GM19452 (cell line): ENCODE data around the gene TANGO6.

Source experiments
- ATAC-seq: cut with Tn5 transposase; IDR thresholded peaks from one replicate; pipeline ENCODE4 v1.9.1; 2021; ENCODE audit not compliant: unreplicated experiment

Gene TANGO6

DNA sequence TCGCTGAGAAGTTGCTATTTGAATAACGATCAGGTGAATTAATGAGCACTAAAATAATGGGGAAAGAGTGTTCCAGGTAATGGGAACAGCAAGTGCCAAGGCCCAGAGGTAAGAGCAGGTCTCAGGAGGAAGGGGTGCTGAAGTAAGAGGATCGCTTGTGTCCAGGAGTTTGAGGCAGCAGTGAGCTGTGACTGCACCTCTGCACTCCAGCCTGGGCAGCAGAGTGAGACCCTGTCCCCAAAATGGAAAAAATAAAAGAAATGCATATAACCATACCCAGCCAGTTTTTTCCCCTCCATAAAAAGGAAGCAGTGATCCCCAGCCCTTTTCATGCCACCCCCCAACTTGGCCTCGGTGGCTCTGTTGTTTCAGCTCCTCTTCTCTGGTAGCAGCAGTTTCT lies 245.4 kb downstream of the TANGO6 start:
- no peak for ATAC-seq

GRCh38 chr16:69089091-69089910 lies 246.0 kb downstream of the TANGO6 start:
- ATAC-seq = no peak

- ATAC-seq = no peak
These were observed 250.6 kb downstream of the TANGO6 start for GRCh38 chr16:69093974-69094373.

- ATAC-seq = no peak
These were observed 251.2 kb downstream of the TANGO6 start for GRCh38 chr16:69094501-69094900.

GRCh38 chr16:69095193-69095592 lies 251.9 kb downstream of the TANGO6 start:
- no peak for ATAC-seq

- ATAC-seq = no peak
These were observed 256.9 kb downstream of the TANGO6 start for GRCh38 chr16:69100071-69100691.

DNA sequence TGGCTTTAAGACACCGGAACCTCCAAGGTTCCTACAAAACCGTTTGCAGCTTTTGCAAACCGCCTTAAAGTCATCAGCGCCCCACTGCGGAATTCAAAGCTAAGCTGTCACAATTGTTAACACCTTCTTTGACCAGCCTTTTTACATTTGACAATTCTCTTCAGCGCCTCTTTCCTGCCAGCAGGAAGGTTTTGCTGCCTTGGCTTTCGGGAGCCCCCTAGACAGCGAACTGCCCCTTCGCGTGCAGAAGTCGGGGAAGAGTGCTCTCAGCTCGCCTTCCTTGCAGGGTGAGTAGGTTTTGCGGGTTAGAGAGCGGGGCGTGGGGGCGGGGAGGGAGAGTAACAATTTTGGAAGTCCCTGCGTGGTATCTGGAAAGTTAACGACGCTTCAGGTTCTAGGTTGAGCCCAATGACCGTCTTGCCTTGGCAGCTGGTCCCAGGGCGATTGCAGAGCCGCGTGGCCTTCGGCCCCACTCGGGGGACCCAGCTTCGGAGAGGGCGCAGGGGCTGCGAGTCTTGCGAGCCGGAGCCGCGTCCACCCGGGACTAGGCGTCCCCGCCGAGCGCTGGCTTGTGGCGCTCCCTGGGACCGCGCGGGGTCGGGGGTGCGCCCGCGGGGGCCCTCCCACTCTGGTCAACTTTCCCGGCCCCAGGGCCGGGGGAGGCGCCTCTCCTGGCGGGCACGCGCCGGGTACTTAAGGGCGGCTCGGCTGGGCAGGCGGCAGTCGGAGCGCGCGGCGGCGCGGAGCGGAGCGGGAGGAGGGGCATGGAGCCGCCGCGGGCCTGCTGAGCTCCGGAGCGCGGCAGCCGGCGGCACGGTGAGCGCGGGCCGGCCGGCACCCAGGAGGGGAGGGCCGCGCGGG lies 262.4 kb downstream of the TANGO6 start, which contains the start of gene HAS3:
Gene HAS3, plus strand, starts transcription at position 153 of the 861 bp plus-strand sequence. CDS start 3,743 bp downstream, outside the sequence.
- ATAC-seq = no peak

- no peak for ATAC-seq
These were observed 263.4 kb downstream of the TANGO6 start for GRCh38 chr16:69106491-69107315.

DNA sequence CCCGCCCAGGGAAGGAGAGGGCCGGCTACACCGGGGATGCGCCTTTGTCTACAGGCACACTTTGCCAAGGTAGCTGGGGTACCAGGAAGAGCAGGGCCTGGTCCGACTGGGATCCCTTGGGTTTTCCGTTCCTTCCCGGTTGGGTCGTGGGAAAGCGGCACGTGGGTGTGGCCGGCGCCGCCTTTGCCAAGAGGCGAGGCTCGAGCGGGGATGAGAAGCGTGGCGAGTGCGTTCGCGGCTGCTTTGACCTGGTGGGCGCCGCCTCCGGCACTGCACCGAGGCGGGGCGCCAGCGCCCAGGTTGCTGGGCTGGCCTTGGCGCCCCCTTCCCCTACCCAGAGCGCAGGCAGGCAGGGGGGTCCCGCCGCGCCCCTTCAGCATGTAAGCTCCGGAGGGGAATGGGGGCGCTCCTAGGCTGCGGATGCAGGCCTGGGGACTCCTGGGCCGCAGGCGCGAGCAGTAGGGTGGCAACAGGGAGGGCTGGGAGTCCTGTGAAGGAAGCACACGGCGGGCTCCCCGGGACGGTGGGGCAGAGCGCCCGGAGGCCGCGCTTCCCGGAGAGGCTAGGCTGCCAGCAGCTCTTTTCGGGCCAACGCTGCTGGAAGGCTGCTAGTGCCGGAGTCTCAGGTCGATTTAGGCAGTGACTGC lies 264.1 kb downstream of the TANGO6 start:
- no peak for ATAC-seq

DNA sequence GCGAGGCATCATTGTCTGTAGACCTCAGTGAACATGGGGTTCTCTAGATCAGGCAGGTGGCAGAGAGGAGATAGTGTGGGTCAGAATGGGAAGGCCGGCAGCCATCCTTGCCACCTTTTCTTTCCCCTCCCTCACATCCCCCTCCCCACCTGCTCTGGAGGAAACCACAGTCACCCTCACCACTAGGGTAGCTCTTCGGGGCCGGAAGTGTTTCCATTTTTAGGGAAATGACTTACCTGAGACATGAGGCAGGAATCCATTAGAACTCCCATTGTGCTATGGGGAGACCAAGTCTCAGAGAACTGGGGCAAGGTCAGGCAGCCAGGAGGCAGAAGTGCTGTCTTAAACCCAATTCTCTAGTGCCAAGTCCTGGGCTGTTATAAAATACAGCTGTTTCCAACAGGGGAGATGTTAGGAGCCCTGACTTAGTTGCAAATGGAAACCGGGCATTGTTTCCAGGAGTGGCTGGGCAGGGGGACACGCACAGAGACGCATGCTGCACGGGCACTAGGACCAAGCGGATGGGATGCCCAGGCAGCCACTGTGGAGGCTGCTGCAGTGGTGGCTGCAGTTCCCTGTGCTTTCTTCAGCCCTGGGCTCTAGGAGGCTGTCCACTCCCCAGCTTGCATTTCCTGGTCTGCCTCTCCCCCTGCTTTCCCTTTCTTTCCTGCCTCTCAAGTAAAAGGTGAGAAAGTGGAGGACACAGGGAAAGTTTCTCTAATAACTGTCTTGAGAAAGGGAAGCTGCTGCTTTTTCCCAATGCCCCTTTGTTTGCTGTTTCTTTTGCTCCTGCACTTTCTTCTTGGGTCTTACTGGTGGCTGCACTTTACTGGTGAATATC lies 265.0 kb downstream of the TANGO6 start:
- ATAC-seq = no peak

DNA sequence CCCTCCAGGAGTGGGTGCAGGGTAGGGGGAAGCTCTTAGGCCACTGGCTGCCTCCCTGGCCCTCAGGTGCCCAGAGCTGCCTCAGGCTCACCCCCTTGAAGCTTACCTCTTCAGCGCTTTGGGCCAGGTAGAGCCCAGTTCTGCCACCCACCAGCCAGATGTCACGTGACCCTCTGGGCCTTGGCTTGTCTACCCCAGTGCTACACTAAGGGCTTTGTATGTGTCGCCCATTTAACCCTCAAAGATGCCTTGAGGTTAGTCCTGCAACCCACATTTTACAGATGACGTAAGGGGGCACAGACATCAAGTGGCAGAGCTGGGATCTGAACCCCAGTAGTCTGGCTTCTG lies 265.5 kb downstream of the TANGO6 start:
- ATAC-seq = no peak

DNA sequence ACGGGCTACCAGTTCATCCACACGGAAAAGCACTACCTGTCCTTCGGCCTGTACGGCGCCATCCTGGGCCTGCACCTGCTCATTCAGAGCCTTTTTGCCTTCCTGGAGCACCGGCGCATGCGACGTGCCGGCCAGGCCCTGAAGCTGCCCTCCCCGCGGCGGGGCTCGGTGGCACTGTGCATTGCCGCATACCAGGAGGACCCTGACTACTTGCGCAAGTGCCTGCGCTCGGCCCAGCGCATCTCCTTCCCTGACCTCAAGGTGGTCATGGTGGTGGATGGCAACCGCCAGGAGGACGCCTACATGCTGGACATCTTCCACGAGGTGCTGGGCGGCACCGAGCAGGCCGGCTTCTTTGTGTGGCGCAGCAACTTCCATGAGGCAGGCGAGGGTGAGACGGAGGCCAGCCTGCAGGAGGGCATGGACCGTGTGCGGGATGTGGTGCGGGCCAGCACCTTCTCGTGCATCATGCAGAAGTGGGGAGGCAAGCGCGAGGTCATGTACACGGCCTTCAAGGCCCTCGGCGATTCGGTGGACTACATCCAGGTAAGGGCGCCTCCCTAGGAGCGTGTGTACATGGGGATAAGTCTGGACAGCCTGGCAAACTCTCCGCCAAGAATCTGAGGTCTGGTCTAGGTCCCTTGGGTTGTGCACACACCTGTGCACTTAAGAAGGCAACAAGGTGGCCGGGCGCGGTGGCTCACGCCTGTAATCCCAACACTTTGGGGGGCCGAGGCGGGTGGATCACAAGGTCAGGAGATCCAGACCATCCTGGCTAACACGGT lies 266.3 kb downstream of the TANGO6 start:
- ATAC-seq = no peak

DNA sequence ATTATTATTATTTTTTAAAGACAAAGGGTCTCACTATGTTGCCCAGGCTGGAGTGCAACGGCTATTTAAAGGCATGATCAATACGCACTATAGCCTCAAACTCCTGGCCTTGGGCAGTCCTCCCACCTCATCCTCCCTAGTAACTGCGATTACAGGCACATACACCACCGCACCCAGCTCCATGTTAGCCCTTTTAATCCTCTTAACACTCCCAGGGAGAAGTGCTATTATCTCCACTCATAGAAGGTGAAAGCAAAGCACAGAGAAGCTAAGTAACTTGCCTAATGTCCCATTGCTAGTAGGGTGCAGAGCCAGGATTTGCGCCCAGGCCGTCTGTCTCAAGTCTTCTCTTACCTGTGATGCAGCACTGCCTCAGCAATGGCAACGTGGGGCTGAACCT lies 267.1 kb downstream of the TANGO6 start:
- no peak for ATAC-seq

GRCh38 chr16:69111216-69111875 lies 268.0 kb downstream of the TANGO6 start:
- ATAC-seq = no peak

GRCh38 chr16:69111876-69112230 lies 268.5 kb downstream of the TANGO6 start:
- no peak for ATAC-seq

- ATAC-seq = no peak
These were observed 269.2 kb downstream of the TANGO6 start for GRCh38 chr16:69112285-69113129.

DNA sequence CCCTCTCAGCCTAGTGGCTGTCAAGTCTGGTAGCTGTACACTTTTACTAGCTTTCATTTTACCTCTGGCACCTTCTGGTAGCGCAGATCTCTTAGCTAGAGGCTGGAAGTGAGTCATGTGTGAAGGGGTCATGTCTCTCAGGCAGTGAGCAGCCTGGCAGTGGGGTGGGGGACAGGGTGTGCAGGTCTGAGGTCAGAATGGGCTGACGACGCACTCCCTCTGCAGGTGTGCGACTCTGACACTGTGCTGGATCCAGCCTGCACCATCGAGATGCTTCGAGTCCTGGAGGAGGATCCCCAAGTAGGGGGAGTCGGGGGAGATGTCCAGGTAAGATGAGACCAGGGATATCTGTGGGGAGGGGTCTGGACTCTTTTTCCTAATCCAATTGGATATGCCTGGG lies 269.9 kb downstream of the TANGO6 start:
- no peak for ATAC-seq
